Subcutaneous adipose tissue (tissue), 4 donors: ENCODE data around the gene SORBS2. TPM values are rescaled to one million over a fixed set of nuclear protein-coding genes. Genes with fewer than 3 reads are reported as not detected.

Experiments used
- total RNA-seq, 4 donors: library from RNA; depleted of rRNA; stranded (reverse); fragments of >200 nt; gene quantifications; one replicate each; pipeline ENCODE4 v1.1.0, GENCODE V29; 2016
- TF ChIP-seq, protein P1 (sequence below): fragments of 450-650 bp; IDR thresholded peaks from one replicate; pipeline ENCODE4 v1.5.1; 2016; ENCODE audit warnings: low read depth, mild to moderate bottlenecking, control low read depth, antibody characterized with exemption, moderate library complexity

Gene SORBS2
- total RNA-seq, 4 donors from 2014 or later: 6.8 to 59.0 (median 32.0) TPM

DNA sequence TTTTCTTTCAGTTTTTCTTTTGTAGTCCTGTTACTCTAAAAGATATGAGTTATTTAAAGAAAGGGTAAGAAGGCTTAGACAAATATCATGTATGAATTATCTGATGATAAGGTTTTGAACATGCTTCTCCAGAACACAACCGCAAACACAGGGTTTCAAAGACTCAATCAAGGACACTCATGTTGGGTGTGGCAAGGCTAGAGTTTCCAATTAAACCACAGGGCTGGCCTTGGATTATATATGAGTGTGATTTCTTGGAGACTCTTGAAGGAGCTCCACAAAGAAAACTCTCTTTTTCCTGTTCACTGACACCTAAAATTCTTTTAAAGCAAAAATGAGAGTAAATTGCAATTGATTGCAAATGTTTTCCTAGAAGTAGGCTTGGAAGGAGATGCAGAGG is 166.6 kb downstream of the SORBS2 start:
- TF ChIP-seq, protein P1, sequence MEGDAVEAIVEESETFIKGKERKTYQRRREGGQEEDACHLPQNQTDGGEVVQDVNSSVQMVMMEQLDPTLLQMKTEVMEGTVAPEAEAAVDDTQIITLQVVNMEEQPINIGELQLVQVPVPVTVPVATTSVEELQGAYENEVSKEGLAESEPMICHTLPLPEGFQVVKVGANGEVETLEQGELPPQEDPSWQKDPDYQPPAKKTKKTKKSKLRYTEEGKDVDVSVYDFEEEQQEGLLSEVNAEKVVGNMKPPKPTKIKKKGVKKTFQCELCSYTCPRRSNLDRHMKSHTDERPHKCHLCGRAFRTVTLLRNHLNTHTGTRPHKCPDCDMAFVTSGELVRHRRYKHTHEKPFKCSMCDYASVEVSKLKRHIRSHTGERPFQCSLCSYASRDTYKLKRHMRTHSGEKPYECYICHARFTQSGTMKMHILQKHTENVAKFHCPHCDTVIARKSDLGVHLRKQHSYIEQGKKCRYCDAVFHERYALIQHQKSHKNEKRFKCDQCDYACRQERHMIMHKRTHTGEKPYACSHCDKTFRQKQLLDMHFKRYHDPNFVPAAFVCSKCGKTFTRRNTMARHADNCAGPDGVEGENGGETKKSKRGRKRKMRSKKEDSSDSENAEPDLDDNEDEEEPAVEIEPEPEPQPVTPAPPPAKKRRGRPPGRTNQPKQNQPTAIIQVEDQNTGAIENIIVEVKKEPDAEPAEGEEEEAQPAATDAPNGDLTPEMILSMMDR: no peak

DNA sequence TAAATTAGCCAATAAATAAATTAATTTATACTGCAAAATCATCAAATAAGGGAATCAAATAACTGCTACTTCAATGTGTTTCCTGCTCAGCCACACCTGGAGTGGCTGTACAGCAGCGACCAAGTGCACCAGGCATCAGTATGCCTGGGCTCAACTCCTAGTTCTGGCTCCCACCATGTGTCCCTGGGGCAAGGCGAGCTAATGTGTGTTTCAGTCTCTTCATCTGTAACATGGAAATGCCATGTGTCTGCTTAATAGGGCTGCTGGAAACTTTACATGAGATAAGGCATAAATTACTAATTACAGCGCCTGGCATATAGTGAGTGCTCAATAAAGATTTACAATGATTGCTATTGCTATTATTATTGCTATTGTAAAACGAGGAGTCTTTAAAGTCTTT is 167.6 kb downstream of the SORBS2 start:
- TF ChIP-seq, protein P1: no peak

DNA sequence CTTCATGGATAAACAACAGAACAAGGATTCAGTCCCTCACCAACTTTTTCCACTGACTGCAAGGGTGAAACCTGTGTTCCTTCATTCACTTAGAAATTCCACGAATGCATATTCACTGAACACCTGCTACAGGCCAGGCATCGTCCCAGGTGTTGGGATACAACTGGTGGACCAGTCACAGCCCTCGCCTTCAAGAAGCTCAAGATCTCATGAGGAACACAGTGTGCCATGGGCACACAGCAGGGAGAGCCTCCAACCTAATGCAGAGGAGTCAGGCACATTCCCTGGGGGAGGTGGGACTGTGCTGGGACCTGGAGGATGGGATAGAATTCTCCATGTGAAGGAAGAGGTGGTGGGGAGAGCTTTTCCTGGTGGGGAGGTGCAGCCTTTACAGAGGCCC is 169.1 kb downstream of the SORBS2 start:
- TF ChIP-seq, protein P1: no peak

DNA sequence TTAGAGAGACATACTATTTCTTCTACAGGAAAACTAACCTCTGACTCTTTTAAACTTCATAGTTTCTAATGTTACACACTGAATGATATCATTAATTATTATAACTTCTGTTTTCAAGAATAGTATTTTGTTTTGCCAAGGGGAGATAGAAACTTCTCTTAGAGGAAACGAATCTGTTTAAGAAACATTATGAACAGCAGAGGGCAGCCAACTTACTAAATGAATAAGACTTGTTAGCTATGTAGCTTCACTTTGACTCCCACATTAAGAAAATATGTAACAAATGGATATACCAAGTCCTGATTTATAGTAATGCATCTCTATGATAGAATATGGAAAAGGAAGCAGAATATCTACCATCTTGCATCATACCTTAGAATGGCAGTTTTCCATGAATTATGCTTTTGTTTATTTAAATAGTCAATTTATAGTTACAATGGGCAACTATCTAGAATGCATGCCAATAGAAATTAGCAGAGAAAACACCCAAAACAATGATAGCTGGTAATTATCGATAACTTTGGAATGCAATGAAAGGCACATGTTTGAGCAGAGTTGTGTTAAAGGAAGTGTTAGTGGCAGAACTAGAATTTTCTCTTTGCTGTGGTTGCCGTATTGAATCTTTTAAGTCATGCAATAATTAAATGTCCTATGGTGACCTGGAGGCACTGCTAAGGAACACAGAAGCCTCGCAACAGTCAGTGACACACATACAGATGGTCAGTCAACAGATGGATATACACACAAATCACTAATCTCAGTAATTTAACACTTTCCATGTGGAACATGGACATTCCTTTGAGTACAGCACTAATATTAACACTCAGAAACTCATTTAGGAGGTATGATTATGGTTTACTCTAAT is 171.0 kb downstream of the SORBS2 start:
- TF ChIP-seq, protein P1: no peak

DNA sequence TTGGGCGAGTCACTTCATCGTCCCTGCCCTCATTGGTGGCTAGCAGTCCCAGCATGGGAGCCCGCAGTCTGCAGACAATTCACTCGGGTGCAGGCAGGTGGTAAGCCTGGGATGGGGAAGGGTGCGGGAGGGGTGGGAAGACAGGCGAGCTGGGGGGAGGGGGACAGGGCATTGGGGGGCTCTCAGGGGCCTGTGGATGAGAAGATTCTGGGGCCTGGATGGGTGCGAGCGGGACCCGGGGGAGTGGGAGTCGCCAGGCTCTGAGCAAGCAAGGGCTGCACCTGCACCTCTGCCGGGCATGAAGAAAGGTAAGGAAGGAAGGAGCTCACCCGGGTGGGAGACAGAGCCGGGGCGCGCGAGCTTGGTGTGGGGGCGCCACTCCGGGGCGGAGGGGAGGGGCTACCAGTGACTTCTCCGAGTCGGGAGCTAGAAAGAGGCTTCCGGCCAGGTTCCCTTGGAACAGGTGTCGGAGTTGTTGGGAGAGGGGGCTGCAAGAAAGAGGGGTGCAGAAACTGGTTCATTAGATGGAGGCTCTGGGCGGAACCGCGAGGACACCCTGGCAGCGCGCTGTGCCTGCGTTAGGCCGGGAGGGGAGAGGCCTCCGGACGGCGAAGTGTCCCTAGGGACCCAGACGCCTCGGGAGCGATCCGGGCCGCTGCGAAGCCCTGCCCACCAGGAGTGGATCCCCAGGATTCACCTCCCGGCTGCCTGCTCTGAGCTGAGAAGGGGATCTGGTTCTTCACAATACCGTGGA is 173.3 kb downstream of the SORBS2 start:
- TF ChIP-seq, protein P1: no peak

DNA sequence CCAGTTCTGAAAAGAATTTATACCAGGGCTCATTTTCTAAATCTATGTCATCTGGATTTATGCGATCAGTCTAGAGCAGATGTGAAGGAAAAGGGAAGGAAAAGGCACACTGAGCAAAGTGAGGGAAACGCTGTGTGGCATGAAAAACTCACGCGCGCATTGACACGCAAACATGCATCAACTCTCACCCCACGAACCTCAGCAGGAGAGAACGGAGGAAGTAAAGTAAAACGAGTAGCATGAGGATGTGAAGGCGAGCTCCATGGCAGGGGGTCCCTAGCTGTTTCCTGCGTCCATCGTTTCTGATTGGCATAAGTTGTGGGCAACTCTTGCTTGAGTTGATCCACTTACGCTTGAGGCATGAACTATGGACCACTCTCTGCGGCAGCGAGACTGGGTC is 173.9 kb downstream of the SORBS2 start:
- TF ChIP-seq, protein P1: no peak

DNA sequence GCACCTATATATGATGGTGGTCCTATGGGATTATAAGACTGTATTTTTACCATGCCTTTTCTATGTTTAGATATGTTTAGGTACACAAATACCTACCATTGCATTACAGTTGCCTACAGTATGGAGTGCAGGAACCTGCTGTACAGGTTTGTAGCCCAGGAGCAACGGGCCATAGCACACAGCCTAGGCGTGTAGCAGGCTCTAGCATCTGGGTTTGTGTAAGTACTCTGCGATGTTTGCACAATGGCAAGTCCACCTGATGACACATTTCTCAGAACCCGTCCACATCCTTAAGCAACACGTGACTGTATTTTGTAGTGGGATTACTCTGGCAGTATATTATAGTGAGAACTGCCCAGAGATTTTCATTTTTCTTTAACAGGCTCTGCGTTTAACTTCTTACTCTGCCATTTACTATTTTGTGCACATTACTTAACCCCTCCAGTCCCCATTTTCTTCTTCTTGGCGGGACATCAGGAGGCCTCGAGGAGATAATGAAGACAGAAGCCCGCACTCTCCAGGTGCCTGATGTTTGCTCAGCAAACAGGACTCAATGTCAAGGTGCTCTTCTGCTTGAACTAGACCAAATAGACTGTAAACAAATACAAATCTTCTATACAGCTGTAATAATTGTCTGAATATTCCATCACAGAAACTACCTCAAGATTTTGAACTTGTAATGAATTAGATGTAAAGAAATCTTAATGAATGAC is 174.7 kb downstream of the SORBS2 start:
- TF ChIP-seq, protein P1: no peak
